NCI-H2171 (cell line): ENCODE results near the gene SSUH2.

Experiments used
- DNase-seq: peaks from one replicate; lab custom pipeline; 2025; lab: John Stamatoyannopoulos, UW

SSUH2 gene

GRCh38 chr3:8640223-8640622 lies 4.4 kb downstream of the SSUH2 start:
- DNase-seq, result no peak

- DNase-seq, result no peak
Measured at GRCh38 chr3:8639659-8640000, 5.0 kb downstream of the SSUH2 start.

GRCh38 chr3:8638994-8639658 lies 5.5 kb downstream of the SSUH2 start:
- DNase-seq, result no peak

DNA sequence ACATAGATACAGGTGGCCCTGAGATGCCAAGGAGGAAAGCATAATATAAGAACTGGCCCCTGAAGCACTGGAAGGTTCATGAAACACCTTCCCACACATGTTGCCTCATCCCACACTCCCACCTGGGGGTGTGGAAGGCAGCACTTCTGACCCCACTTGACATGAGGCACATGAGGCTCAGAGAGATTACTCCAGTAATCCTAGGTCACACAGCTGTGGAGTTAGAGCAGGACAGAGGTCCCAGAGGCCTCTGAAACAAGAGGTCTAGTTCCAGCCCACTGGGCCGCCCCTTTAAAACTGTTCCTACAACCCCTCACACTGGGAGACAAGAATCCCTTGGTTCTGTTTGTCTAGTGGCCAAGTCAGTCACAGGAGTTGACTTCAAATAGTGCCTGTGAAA lies 7.2 kb downstream of the SSUH2 start:
- DNase-seq, result no peak

- DNase-seq, result no peak
Measured at GRCh38 chr3:8635631-8636030, 9.0 kb downstream of the SSUH2 start.

- DNase-seq, result no peak
Measured at GRCh38 chr3:8635125-8635524, 9.5 kb downstream of the SSUH2 start.

DNA sequence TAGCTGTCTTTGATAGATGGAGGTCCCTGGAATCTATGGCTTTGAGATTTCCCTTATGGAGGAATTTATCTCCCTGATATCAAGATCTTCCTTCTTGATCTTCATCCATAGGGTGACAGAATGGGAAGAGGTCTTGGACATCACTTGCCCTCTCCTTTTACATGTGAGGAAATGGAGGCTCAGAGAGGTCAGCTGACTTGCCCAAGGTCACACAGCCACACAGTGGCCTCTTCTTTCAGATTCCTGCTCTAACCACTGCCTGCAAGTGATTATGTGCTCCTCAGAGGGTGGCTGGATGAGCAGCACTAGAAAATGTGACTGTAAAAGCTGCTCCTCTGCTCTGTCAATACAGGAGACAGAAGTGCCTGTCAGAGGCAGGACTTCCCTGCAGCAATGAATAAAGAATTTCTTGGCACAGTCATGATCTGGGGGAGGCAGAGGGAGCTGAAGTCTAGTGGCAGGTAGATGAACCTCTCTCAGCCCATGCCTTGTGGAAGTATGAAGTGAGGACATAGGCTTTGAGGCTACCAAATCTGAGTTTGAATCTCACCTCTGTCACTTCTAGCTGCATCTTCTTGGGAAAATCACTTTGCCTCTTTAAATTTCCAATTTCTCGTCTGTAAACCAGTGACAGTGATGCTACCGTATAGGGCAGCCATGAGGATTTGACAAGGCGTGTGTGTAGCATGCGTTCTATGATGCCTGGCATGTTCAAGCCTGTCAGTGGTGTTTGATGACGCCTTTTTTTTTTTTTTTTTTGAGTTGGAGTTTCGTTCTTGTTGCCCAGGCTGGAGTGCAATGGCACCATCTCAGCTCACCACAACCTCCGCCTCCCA lies 12.0 kb downstream of the SSUH2 start:
- DNase-seq, result no peak

DNA sequence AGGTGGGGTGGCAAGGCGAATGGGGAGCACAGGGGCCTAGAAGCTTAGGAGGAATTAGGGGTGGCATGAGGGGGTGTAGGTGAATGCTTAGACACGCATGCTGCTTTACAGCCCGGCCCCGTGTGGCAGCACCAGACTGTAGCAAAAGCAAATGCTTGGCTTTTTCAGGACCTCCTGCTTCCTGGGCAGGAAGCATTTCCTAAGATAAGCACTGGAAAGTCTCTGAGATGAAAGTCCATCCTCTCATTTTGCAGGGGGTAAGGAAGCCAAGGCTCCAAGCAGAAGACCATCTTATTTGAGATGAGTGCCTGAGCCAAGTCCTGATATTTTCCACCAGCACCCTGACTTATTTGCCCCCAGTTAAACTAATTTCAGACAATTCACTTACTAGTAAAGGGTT lies 12.9 kb downstream of the SSUH2 start:
- no peak for DNase-seq

- no peak for DNase-seq
Measured at GRCh38 chr3:8629151-8630021, 15.2 kb downstream of the SSUH2 start.

DNA sequence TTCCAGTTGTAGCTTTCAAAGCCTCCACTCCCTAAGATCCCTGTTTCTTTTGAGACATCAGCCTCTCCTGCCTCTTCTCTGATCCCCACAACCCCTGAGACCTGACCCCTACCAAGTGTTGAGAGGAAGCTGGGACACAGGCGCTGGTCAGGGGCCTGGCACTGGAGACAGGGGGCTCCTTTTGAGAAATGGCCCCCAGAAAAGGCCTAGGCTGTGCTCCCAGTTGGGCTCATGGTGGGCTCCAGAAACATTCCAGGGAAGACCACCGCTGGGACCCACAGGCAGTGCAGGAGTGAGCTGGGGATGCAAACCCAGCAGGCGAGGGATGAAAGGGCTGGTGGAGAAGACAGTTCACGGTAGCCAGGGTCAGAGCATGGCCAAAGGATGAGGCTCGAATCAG lies 16.6 kb downstream of the SSUH2 start:
- no peak for DNase-seq

- no peak for DNase-seq
Measured at GRCh38 chr3:8627201-8627940, 17.2 kb downstream of the SSUH2 start.

- no peak for DNase-seq
Measured at GRCh38 chr3:8625991-8626390, 18.6 kb downstream of the SSUH2 start.

DNA sequence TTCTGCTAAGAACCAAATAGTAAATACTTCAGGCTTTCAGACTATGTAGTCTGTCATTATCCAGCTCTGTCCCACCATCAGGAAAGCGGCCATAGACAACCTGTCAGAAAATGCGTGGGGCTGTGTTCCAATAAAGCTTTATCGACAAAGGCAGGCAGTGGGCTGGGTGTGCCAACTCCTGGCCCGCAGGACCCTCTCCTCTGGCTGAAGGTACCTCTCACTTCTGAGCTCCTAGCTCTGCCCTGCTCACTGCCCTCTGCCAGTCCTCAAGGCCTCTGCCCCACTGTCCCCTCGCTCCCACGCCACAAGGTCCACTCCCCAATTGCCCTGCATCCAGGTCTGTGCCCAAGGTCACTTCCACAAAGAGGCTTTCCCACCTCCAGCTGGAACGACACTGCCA lies 20.0 kb downstream of the SSUH2 start:
- DNase-seq, result no peak

DNA sequence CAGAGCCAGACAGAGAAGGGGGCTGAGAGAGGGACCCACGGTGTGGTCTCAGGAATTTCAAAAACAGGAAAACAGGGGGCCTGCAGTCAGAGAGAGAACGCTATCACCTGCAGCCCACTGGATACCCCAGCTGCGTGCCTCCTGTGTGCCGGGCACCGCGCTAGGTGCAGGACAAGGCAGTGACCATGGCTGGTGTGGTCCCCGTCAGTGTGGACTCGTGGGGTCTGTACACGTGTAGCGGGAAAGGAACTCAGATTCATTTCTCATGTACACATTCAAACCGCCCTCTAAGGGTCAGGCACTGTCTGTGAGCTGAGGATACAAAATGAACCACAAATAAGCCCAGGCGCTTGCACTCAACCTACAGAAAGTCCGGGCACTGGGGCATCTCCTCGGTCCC lies 20.9 kb downstream of the SSUH2 start:
- DNase-seq, result no peak

- DNase-seq, result peak; percentile 42
Measured at GRCh38 chr3:8622873-8623691, 21.5 kb downstream of the SSUH2 start.

- no peak for DNase-seq
Measured at GRCh38 chr3:8621872-8622271, 22.7 kb downstream of the SSUH2 start.

GRCh38 chr3:8621141-8621540 lies 23.5 kb downstream of the SSUH2 start:
- DNase-seq, result no peak

- no peak for DNase-seq
Measured at GRCh38 chr3:8619548-8619947, 25.1 kb downstream of the SSUH2 start.

- no peak for DNase-seq
Measured at GRCh38 chr3:8618950-8619349, 25.6 kb downstream of the SSUH2 start.

DNA sequence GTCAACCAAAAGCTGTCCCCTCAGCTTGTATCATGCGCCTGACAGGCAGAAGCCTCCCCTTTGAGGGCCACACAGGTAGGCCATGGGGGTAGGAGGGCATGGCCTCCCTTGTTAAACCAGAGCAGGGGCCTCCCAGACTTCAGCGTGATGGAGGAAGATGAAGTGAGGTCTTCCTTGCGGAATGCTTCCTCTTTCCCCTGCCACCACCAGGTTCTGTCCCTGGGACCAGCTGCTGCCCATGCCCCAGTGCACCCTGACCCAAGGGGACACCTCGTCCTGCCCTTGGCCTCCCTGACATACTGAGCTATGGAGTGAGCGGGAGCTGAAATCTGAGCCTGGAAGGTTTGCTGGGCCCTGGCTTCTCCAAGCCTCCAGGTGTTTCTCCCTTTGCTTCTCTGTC lies 26.7 kb downstream of the SSUH2 start:
- DNase-seq, result no peak

GRCh38 chr3:8610951-8611350 lies 33.6 kb downstream of the SSUH2 start:
- DNase-seq, result no peak
